Mucosa of gallbladder (tissue), 1 donor: Measurements from ENCODE around the gene NPBWR2. TPM values are rescaled to one million over a fixed set of nuclear protein-coding genes. Genes with fewer than 3 reads are reported as not detected.
"Not testable (repeated sequence)": the region's sequence is repeated elsewhere in the genome, so short reads cannot be mapped to it uniquely, and the experiment has no call there.

Source experiments
- DNase-seq: peaks from one replicate; pipeline ENCODE4 v3.0.0-alpha.2; 2020; ENCODE audit warnings: low spot score
- total RNA-seq: library from RNA; stranded (reverse); gene quantifications from one replicate; pipeline ENCODE4 v1.2.1, GENCODE V29; 2021
- donor health status: DM: no; HTN: no; CAD: no.

Gene NPBWR2
- total RNA-seq, 1 donor from 2014 or later: not detected

DNA sequence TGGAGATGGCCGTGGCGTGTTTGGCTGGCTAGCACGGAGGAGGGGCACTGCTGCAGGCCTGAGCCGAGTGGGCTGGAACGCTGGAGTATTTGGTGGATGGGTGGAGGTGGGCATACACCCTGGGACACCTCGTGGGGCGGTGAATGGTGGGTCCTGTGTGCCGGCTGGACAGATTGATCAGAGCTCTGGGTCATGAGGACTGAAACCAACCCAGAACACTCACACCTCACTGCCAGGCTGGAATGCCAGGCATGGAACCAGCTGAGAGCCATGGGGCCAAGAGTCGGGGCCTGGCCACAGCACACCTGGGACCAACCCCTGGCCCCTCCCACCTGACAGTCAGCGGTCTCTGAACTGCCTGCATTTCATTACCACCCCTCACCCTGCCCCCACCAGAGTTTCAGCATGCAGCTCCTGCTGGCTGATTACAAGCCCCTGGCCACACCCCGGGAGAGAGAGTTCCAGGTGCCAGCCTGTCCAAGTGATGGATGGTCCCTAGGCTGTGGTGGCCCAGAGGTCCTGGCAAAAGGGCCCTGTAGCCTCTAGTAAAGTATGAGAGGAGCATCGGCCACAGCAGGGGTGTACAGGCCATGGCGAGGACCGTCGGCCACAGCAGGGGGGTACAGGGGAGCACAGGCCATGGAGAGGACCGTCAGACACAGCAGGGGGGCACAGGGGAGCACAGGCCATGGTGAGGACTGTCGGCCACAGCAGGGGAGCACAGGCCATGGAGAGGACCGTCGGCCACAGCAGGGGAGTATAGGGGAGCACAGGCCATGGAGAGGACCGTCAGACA lies 3.3 kb downstream of the NPBWR2 start:
- no peak for DNase-seq

DNA sequence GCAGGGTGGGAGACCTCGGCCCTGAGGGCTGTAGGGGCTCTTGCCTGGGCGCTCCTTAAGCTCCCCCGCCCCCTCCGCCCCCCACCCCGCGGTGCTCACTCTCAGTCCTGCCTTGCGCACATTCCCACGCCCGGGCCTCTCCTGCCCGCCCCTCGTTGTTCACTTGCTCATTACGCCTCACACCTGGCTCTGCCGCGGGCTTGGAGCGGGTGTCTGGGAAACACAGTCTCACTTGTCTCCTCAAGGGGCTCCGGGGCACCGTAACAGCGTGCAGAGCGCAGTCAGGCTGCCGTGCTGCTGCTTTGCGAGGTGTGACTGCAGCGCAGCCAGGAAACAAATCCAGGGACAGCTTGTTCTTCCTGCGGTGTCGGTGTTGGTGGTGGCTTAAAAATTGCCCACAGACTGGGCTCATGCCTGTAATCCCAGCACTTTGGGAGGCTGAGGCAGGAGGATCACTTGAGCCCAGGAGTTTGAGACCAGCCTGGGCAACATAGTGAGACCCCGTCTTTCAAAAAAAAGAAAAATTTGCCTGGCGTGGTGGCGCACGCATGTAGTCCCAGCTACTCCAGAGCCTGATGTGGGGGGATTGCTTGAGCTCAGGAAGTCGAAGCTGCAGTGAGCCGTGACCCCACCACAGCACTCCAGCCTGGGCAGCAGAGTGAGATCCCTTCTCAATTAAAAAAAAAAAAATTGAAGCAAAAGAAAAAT lies 4.6 kb downstream of the NPBWR2 start:
- DNase-seq: no peak

DNA sequence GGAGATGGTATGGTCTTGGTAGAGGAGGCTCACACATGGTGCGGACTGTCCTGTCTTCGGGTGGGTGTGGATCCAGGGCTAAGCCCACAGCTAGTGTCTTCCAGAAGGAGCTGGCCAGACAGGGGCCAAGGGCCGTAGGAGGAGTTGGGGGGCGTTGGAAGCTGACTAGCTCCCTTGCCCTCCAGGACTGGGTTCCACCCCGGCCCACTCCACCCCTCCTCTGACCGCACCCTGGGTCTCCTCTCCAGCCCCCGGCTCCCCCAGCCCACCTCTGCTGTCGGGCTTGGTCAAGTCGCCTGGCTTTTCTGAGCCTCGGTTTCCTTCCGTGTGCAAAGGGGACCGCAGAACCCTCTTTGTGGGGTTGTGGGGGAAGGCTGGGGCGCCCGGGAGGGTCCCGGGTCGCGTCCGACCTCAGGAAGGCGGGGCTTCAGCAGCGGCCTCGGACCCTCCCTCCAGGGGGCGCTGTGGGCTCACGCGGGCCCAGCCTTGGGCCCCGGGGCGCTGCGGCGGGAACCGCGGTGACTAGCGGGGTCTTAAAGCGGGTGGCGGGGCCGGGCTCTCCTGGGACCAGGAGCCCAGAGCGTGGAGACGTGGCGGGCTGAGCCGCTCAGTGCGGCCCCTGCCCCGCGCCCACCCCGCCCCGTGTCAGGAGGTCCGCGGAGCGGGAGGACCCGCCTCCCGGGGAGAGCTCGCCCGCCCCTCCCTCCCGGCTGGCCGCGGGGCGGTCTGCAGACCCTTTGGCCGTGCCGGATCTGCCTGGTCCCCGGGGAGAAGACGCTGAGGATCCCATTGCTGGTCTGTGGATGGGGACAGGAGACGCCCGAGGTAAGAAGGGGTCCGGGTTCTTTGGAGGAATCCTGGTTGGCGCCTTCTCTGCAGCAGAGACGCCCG lies 5.4 kb downstream of the NPBWR2 start:
- no peak for DNase-seq

DNA sequence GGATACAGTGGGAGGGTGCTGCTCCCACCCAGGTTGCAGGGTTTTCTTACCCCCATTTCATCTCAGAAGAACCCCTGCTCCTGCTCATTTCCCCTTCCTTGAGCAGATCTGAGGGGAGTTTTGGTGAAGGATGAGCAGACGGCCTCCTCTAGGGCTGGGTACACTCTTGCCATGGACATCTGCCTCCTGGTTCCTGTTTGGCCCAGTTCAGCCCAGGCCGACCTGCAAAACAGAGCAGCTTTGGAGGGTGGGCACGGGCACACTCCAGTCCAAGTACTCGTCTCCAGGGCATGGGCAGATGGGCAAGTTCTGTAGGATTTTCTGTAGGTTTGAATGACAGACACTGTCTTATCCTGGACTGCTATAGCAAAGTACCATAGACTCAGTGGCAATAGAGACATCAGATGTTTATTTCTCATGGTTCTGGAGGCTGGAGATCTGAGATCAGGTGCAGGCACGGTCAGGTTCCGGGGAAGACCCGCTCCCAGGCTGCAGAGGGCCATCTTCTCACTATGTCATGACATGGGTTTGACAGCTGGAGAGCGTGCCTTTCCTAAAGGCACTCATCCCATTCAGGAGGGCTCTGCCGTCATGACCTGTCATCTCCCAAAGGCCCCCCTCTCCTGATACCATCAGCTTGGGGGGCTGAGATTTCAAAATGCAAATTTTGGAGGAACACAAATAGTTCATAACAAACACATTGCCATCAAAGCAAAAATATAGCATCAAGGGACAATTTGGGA lies 6.2 kb downstream of the NPBWR2 start:
- DNase-seq: no peak

DNA sequence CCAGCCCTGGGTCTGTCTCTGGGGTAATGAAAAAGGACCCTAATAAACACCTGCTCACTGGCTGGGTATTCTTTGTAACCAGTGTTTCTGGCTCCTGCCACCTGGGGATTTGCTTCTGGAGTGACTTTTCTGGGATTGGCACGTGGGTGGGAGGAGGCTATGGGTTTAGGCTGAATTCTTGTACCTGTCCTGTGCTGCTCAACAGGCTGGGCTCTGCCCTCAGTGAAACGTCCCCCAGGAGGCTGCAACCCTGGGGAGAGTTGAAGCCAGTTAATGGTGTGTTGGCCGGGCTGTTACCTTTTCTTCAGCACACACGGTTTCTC lies 6.8 kb downstream of the NPBWR2 start:
- no peak for DNase-seq

DNA sequence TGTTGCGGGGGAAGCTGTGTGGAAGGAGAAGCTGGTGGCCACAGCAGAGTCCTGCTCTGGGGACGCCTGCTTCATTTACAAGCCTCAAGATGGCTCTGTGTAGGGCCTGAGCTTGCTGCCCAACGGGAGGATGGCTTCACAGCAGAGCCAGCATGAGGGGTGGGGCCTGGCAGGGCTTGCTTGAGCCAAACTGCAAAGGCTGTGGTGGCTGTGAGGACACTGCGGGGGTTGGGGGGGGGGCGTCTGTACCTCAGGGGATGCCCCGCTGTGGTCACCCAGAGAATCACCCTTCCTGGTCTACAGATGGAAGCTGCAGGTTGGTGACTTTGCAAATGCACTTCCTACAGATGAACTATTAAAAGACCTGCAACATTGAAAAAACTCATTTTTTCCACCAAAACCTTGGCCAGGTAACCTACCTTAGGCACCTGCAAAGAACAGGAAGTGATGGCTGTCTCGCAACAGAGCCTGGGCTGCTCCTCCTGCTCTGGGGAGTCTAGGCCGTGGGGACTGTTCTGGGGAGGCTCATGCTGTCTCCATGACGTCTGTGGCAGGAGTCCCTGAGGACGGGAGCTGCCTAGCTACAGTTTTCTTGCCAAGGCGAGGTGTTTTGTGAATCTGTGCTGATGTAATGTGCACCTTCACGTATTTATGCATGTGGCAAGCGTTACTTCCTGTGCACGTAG lies 7.3 kb downstream of the NPBWR2 start:
- no peak for DNase-seq

DNA sequence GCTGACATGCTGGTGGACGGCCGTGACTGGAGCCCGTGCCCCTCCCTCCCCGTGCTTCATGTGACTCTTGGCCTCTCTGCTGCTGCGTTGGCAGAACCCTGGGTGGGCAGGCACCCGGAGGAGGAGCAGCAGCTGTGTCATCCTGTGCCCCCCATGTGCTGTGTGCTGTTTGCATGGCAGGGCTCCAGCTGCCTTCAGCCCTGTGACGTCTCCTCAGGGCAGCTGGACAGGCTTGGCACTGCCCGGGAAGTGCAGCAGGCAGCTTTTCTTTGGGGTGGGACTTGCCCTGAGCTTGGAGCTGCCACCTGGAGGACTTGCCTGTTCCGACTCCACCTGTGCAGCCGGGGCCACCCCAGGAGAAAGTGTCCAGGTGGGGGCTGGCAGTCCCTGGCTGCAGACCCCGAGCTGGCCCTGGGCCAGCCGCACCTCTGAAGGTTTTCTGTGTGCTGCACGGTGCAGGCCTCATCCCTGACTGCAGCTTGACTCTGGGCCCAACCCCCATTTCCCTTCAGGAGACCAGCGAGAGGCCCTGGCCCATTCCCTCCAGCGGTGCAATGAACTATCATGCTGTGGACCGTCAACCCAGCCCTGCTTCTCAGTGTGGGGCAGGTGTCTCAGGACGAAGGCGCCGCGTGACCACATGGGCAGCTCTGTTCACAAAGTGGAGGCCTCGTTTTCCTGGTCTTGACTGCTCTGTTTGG lies 8.1 kb downstream of the NPBWR2 start:
- DNase-seq: no peak

DNA sequence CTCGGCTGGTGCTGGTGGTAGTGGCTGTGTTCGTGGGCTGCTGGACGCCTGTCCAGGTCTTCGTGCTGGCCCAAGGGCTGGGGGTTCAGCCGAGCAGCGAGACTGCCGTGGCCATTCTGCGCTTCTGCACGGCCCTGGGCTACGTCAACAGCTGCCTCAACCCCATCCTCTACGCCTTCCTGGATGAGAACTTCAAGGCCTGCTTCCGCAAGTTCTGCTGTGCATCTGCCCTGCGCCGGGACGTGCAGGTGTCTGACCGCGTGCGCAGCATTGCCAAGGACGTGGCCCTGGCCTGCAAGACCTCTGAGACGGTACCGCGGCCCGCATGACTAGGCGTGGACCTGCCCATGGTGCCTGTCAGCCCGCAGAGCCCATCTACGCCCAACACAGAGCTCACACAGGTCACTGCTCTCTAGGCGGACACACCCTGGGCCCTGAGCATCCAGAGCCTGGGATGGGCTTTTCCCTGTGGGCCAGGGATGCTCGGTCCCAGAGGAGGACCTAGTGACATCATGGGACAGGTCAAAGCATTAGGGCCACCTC lies 8.8 kb downstream of the NPBWR2 start:
- DNase-seq: no peak

DNA sequence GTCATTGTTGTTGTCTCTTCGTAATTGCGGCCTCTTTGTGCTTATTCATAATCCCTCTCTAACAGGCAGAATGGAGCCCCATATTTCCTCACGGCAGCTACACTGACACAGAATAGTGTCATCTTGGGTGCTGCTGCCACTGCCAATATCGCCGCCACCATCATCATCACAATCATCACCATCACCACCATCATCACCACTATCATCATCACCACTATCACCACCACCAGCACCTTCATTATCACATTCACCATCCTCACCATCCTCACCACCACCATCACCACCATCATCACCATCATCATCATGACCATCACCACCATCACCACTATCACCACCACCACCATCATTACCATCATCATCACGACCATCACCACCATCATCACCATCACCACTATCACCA lies 10.8 kb downstream of the NPBWR2 start:
- DNase-seq: no peak

DNA sequence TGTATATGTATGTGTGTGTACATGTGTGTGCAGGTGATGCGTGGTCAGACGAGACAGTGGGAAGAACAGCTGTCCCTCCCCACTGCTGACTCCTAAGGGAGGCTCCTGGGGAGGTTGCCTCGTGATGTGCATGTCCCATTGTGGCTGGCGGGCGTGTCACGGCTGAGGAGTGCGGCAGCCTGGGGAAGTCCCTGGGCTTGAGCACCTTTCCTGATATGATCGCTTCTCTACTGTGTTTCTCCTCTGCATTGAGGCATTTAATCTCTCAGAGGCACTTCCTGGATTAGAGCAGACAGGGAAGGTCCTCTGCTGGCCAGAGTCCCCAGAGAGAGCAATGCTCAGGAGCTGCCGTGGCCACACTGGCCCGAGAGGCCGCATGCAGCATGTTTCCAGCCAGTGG lies 11.4 kb downstream of the NPBWR2 start:
- DNase-seq: no peak

DNA sequence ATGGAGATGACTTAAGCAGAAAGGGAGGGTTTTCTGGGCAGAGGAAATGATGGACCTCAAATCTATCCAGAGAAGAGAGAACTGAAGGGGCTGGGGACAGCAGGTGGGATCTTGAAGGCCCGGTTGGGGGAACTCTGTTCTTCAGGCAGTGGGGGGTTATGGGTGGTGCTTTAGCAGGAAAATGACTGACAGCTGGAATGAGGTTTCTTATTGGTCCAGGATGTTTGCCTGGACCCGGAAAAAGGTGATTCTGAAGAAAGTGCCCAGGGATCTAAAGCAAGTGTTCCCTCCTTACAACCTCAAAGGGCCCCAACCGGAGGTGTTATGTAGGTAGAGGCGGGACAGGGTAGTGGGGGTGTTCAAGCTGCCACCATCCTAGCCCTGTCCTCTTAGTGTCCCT lies 11.9 kb downstream of the NPBWR2 start:
- no peak for DNase-seq

DNA sequence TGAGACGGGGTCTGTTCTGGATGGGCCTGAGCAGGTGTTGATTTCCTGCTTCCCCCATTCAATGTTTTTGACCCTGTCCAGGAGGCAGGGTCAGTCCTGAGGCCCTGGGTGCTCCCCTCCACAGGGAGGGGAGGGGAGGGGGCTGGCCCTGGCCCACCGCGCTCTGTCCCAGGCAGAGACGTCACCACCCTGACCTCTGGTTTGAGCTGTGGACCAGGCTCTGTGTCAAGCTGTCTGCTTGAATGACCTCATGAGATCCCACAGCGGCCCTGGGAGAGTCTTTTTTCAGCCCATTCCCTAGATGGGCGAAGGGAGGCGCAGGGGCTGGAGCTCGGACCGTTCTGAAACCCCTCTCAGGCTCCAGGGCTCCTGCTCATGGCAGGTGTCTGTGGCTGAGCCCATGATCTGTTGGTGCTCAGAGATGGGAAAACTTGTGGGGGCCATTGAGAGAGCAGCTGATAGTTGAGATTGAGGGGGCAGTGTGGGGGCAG lies 14.3 kb downstream of the NPBWR2 start:
- no peak for DNase-seq

DNA sequence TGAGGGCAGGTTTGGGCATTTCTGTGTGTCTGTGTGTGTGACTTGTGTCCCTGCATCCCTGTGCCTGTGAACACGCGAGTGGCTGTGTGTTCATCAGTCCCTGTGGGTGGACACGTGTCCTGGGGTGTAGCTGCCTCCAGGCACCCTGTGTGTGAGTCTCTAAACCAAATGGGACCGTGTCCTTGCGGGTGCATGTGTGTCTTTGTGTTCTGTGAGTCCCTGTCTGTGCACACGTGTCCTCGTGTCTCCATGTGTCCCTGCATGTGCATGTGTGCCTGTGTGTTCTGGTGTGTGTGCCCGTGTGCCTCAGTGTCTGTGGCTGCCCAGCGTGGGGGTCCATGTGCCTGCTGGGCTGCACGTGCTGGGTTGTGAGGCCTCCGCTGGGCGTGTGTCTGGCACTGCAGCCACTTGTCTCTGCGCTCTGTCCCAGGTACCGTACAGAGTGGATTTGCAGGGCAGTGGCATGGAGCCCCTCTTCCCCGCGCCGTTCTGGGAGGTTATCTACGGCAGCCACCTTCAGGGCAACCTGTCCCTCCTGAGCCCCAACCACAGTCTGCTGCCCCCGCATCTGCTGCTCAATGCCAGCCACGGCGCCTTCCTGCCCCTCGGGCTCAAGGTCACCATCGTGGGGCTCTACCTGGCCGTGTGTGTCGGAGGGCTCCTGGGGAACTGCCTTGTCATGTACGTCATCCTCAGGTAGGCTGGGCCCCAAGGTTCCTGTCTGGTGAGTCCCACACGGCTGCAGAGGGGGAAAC lies 14.9 kb downstream of the NPBWR2 start:
- DNase-seq: no peak

DNA sequence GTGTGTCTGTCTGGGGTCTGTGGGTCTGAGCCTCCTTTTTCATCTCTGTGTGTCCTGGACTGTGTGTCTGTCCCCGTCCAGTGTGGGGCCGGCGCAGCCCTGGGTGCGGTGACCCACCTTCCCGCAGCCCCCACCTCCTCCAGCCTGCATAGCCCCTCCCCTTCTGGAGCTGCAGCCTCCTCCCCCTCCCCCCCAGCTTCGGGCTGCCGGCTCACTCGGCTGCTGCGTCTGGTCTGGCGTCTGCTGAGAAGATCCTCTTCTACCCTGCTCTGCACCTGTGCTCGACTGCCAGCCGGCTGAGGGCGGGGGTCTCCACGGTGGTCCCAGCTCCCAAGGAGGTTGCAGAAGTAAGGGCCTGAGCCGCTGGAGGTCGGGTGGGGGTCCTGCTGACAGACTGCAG lies 15.6 kb downstream of the NPBWR2 start:
- no peak for DNase-seq

DNA sequence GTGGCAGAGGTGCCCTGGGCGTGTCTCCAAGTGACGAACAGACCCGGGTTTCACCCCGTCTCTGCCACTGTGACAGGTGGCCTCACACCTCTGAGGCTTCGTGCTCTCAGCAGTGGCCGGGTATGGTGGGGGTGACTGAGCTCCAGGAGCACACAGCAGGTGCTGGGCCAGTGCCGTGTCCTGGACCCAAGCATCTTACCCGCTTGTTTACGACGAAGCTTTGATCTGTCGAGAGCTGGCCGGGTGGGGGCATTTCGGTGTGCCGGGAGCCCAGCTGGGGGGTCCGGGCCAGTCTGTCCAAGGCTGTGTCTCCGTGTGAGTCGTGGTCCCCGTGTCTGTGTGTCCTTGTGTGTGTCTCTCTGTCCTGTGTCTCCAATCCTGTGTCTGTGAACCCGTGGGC lies 16.0 kb downstream of the NPBWR2 start:
- DNase-seq: no peak

DNA sequence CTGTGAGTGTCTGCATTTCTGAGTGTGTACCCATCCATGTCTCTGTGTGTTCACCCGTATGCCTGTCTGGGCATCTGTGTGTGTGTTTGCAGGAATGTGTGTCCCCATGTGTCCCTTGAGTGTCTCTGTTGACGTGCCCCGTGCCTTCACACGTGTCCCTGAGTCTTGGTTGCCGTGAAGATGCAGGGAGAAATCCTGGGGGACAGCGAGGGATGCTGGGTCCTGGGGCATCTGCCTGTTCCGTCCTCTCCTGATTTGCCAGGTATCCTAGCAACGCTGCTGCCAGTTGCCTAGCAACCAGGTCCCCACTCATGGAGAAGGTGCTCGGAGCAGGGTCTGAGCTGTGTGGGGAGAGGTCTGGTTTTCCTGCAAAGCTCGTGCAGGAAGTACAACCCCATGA lies 17.2 kb downstream of the NPBWR2 start:
- DNase-seq: no peak

DNA sequence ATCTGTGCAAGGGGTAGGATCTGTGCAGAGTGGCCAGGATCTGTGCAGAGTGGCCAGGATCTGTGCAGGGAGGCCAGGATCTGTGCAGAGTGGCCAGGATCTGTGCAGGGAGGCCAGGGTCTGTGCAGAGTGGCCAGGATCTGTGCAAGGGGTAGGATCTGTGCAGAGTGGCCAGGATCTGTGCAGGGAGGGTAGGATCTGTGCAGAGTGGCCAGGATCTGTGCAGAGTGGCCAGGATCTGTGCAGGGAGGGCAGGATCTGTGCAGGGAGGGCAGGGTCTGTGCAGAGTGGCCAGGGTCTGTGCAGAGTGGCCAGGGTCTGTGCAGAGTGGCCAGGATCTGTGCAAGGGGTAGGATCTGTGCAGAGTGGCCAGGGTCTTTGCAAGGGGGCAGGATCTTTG lies 18.8 kb downstream of the NPBWR2 start:
- DNase-seq: not testable (repeated sequence)

DNA sequence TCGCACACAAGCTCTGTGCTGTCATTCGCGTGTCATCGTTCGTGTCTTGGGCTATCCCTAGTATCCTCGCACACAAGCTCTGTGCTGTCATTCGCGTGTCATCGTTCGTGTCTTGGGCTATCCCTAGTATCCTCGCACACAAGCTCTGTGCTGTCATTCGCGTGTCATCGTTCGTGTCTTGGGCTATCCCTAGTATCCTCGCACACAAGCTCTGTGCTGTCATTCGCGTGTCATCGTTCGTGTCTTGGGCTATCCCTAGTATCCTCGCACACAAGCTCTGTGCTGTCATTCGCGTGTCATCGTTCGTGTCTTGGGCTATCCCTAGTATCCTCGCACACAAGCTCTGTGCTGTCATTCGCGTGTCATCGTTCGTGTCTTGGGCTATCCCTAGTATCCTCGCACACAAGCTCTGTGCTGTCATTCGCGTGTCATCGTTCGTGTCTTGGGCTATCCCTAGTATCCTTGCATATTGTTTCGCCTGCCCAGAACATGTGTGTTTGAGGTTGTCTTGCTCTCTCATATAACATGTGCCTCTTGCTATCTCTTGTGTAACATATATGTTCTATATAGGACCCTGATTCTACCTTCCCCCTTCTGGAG lies 20.0 kb downstream of the NPBWR2 start:
- DNase-seq: not testable (repeated sequence)

DNA sequence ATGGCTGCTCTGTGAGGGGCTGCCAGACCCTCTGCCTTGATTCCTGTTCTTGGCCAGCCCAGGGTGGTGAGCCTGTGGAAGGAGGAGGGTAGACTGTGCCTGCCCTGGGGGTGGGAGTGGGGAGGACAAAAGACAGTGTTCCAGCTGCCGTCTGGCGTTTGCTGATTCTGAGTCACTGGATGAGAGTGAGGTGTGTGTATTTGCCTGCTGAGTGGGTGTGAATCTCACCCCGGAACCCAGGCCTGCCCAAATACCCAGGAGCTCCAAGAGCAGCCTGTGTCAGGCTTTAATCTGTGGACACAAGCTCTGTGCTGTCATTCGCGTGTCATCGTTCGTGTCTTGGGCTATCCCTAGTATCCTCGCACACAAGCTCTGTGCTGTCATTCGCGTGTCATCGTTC lies 20.6 kb downstream of the NPBWR2 start:
- DNase-seq: no peak
